Activated CD4-positive, alpha-beta memory T cell treated with anti-CD3 and anti-CD28 coated beads, Interleukin-2, amount 10 ng/mL, durations not matched to agents 7 days and 5 days (primary cell): Measurements from ENCODE around the gene VAMP8. TPM values are rescaled to one million over a fixed set of nuclear protein-coding genes. Genes with fewer than 3 reads are reported as not detected.
"Not testable (repeated sequence)": the region's sequence is repeated elsewhere in the genome, so short reads cannot be mapped to it uniquely, and the experiment has no call there.

Experiments used
- CTCF ChIA-PET: fragments of 350-600 bp; sonication (Branson Sonifier 250); formaldehyde crosslinking; loops from one replicate; lab custom pipeline; 2021; ENCODE audit warnings: antibody characterized with exemption, inconsistent platforms; lab: Charles Lee
- POLR2A ChIA-PET: fragments of 350-600 bp; sonication (Branson Sonifier 250); formaldehyde crosslinking; loops from one replicate; lab custom pipeline; 2021; ENCODE audit warnings: antibody characterized with exemption; lab: Charles Lee
- DNase-seq: peaks from one replicate; pipeline ENCODE4 v3.0.0-alpha.2; 2020
- H3K27ac Mint-ChIP-seq: one replicate; pipeline ENCODE4 v1.8.0; 2021; ENCODE audit warnings: mild to moderate bottlenecking, mixed read lengths
- H3K27me3 Mint-ChIP-seq: one replicate; pipeline ENCODE4 v1.8.0; 2021; ENCODE audit warnings: mixed read lengths
- H3K36me3 Mint-ChIP-seq: one replicate; pipeline ENCODE4 v1.8.0; 2021; ENCODE audit warnings: low read depth, mixed read lengths
- H3K4me1 Mint-ChIP-seq: one replicate; pipeline ENCODE4 v1.8.0; 2021; ENCODE audit warnings: mixed read lengths
- H3K4me3 Mint-ChIP-seq: one replicate; pipeline ENCODE4 v1.8.0; 2021; ENCODE audit warnings: mild to moderate bottlenecking, mixed read lengths
- H3K9me3 Mint-ChIP-seq: one replicate; pipeline ENCODE4 v1.8.0; 2021; ENCODE audit warnings: mixed read lengths
- total RNA-seq, 2 experiments: library from RNA; stranded (reverse); gene quantifications; one replicate each; pipeline ENCODE4 v1.2.3, GENCODE V29; 2021

The VAMP8 gene
- total RNA-seq, 2 experiments from 2014 or later, result 132 to 133 TPM

DNA sequence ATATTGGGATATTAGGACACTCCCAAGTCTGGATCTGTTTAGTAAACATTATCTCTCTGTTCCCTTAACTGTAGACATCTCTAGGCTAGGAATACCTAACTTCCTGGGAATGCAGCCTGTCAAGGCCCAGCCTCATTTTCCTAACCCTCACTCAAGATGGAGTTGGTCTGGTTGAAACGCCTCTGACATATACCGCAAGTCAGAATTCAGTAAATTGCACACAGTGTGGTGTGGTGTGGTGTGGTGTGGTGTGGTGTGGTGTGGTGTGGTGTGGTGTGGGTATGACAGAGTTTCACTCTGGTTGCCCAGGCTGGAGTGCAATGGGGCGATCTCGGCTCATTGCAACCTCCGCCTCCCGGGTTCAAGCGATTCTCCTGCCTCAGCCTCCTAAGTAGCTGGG is 37.4 kb downstream of the VAMP8 start:
- H3K4me3 Mint-ChIP-seq, H3K27me3 Mint-ChIP-seq, CTCF ChIA-PET, H3K27ac Mint-ChIP-seq, H3K9me3 Mint-ChIP-seq, DNase-seq: not testable (repeated sequence)
- H3K36me3 Mint-ChIP-seq, result peaks cover 28% of the 10 kb centered on the region
- POLR2A ChIA-PET, result interaction anchor here (1.5 to 4.4 kb wide), 8 partner anchors 11 to 491 kb away, joined by 3 to 41 read pairs (median 13); partner anchors contain the start of genes MAT2A, POLR1A, PTCD3 and RNF181
- H3K4me1 Mint-ChIP-seq, result peaks cover 52% of the 10 kb centered on the region

DNA sequence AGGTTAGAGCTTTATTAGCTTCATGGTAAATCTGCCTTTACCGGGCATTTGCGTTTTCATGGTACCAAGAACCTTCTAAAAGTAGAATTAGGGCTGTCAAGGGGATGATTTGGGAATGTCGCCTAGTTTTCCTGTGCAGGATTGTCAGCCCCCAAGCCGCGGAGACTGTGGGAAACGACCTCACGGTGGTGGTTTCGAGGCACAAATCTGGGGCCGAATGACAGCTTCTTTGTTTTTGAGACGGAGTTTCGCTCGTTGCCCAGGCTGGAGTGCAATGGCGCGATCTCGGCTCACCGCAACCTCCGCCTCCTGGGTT is 38.0 kb downstream of the VAMP8 start:
- DNase-seq, result no peak
- Mint-ChIP-seq H3K4me3 (peak overlapping the region; percentile 98), H3K27ac (peak overlapping the region; percentile 94), H3K4me1 (peaks cover 48% of the 10 kb centered on the region), H3K9me3 (no peaks in the 10 kb centered on the region), H3K27me3 (no peaks in the 10 kb centered on the region), H3K36me3 (peaks cover 25% of the 10 kb centered on the region)
- ChIA-PET POLR2A (interaction anchor here (1.2 to 4.4 kb wide), 11 partner anchors 12 to 491 kb away, joined by 3 to 41 read pairs (median 9); partner anchors contain the start of genes ELMOD3, MAT2A, POLR1A and PTCD3), CTCF (no interaction called here)

DNA sequence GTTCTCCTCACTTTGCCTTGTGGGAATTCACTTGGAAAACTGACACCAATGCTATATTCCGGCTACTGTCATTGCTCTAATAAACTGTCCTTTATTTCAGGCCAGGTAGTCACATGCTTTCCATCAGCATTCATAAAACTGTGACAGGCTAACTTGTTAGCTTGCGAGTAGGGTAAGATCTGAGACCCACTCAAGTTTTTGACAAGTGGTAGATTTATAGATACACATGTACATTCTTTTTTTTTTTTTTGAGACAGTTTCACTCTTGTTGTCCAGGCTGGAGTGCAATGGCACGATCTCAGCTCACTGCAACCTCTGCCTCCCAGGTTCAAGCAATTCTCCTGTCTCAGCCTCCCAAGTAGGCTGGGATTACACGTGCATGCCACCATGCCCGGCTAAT is 40.3 kb downstream of the VAMP8 start:
- Mint-ChIP-seq H3K4me1 (peaks cover 37% of the 10 kb centered on the region), H3K36me3 (peaks cover 35% of the 10 kb centered on the region), H3K4me3 (peak overlapping the region; percentile 98)
- not testable (repeated sequence) for DNase-seq, H3K27me3 Mint-ChIP-seq, H3K9me3 Mint-ChIP-seq, H3K27ac Mint-ChIP-seq
- ChIA-PET CTCF (interaction anchor here (1.7 to 2.2 kb wide), 2 partner anchors 19 to 20 kb away, joined by 6 to 8 read pairs; no protein-coding TSS in a partner anchor), POLR2A (interaction anchor here (1.2 to 4.4 kb wide), 7 partner anchors 11 to 78 kb away, joined by 3 to 41 read pairs (median 11); partner anchors contain the start of genes GGCX, MAT2A, RNF181 and TMEM150A)

DNA sequence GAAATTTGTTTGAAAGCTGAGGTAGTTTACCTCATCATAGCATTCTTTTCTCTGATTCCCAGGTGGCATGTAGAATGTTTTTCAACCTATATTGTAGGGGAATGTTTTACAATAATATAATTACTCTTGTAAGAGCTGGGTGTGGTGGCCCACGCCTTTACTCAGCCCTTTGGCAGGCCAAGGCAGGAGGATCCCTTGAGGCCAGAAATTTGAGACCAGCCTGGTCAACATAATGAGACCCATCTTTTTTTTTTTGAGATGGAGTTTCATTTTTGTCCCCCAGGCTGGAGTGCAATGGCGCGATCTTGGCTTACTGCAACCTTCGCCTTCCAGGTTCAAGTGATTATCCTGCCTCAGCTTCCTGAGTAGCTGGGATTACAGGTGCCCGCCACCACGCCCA is 42.2 kb downstream of the VAMP8 start:
- Mint-ChIP-seq H3K27ac (no peak overlapping the region), H3K9me3 (no peaks in the 10 kb centered on the region), H3K4me3 (no peak overlapping the region), H3K4me1 (peaks cover 33% of the 10 kb centered on the region), H3K36me3 (peaks cover 52% of the 10 kb centered on the region), H3K27me3 (no peaks in the 10 kb centered on the region)
- no peak for DNase-seq
- CTCF ChIA-PET, result interaction anchor here (0.6 to 4.7 kb wide), 4 partner anchors 9 to 199 kb away, joined by 3 to 36 read pairs (median 4); no protein-coding TSS in a partner anchor
- POLR2A ChIA-PET, result interaction anchor here (0.8 to 1.2 kb wide), 3 partner anchors 14 to 74 kb away, joined by 3 read pairs; no protein-coding TSS in a partner anchor

DNA sequence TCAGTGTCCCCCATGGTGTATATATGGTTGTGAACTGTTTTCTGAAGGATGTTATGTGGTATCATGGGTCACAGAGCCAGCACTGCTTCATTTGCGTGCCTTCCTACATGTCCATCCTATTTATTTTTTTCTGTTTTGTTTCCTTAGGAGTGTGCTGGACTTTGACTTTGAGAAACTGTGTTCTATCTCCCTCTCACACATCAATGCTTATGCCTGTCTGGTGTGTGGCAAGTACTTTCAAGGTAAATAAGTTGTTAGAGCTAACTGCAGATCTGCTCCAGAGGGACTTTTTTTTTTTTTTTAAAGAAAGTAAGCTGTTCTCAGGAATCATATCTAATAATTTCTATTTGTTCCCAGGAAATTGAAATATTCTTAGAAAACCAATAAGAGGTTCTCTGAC is 44.0 kb downstream of the VAMP8 start:
- Mint-ChIP-seq H3K27me3 (no peaks in the 10 kb centered on the region), H3K4me1 (peaks cover 24% of the 10 kb centered on the region), H3K4me3 (no peak overlapping the region), H3K36me3 (peaks cover 67% of the 10 kb centered on the region), H3K9me3 (no peaks in the 10 kb centered on the region), H3K27ac (no peak overlapping the region)
- ChIA-PET POLR2A (interaction anchor here (1.2 kb wide), 1 partner anchor 16 kb away, joined by 4 read pairs; no protein-coding TSS in a partner anchor), CTCF (interaction anchor here (1.8 to 4.7 kb wide), 2 partner anchors 13 to 16 kb away, joined by 4 to 36 read pairs; no protein-coding TSS in a partner anchor)
- no peak for DNase-seq

DNA sequence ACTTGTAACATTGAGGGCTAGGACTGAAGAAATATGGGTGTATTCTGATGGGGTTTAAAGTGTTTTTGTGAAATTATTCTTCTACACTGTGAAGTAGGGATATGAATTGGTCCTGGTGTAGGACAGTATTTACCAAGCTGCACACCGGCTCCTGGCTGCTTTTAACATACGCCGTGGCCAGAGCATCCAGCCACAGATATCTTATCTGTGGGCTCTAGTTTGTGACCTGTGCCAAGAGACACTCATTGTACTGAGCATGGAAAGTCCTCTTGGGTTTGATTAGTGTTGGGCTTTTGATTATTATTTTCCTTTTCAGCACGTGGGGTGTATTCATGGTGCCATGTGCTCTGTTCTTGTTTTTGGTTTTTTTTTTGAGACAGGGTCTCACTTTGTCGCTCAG is 46.6 kb downstream of the VAMP8 start:
- no peaks in the 10 kb centered on the region for H3K27me3 Mint-ChIP-seq
- ChIA-PET CTCF (no interaction called here), POLR2A (no interaction called here)
- no peak overlapping the region for H3K4me3 Mint-ChIP-seq
- peaks cover 17% of the 10 kb centered on the region for H3K4me1 Mint-ChIP-seq
- no peak for DNase-seq
- H3K9me3 Mint-ChIP-seq, result no peaks in the 10 kb centered on the region
- peaks cover 68% of the 10 kb centered on the region for H3K36me3 Mint-ChIP-seq
- H3K27ac Mint-ChIP-seq, result no peak overlapping the region

DNA sequence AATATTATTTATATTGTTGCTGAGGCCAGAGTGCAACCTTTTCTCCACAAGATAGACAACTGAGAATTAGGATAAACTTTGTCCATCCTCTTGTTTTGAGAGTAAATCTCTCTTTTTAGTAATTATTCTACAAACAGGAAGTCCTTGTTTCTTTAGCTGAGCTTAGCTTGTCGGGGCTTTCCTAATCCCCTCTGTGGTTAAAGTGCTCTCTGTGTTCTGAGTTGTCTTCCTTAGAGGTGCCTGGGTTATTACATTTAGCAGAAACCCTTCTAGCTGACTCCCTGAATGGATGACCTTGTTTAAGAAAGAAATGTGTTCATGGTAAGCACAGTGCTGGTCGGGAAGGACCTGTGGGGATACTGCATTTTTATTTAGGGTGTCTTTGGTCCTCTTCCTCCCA is 51.3 kb downstream of the VAMP8 start:
- CTCF ChIA-PET, result interaction anchor here (2.5 kb wide), 1 partner anchor 9 kb away, joined by 15 read pairs; no protein-coding TSS in a partner anchor
- H3K27ac Mint-ChIP-seq, result peak overlapping the region; percentile 59
- H3K36me3 Mint-ChIP-seq, result peaks cover 76% of the 10 kb centered on the region
- no peak overlapping the region for H3K4me3 Mint-ChIP-seq
- no peaks in the 10 kb centered on the region for H3K27me3 Mint-ChIP-seq
- DNase-seq, result no peak
- POLR2A ChIA-PET, result interaction anchor here (1.3 to 2.5 kb wide), 3 partner anchors 9 to 33 kb away, joined by 5 to 16 read pairs (median 7); partner anchors contain the start of genes RNF181 and USP39
- H3K4me1 Mint-ChIP-seq, result peaks cover 14% of the 10 kb centered on the region
- H3K9me3 Mint-ChIP-seq, result no peaks in the 10 kb centered on the region

DNA sequence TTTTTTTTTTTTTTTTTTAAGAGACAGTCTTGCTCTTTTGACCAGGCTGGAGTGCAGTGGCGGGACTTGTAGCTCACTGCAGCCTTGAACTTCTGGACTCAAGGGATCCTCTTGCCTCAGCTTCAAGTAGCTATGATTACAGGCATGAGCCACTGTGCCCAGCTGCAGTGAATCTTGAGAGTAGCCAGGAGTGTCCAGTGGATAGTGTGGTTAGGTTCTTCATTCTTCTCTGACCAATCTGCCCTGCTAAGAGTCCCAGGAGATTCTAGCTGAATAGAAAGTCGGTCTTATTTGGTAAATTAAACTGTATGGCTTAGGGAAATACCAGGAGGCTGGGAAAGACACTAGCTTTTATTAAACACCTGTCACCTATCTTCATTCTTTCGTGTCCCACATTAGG is 53.9 kb downstream of the VAMP8 start:
- ChIA-PET POLR2A (interaction anchor here (1.2 kb wide), 1 partner anchor 15 kb away, joined by 3 read pairs; the partner anchor contains the start of gene USP39), CTCF (interaction anchor here (0.7 to 2.0 kb wide), 3 partner anchors 12 to 330 kb away, joined by 4 to 5 read pairs (median 4); no protein-coding TSS in a partner anchor)
- Mint-ChIP-seq H3K27ac (no peak overlapping the region), H3K9me3 (no peaks in the 10 kb centered on the region), H3K36me3 (peaks cover 70% of the 10 kb centered on the region), H3K4me3 (no peak overlapping the region), H3K4me1 (peaks cover 18% of the 10 kb centered on the region), H3K27me3 (no peaks in the 10 kb centered on the region)
- DNase-seq, result no peak

Other genes starting within 250 kb of the VAMP8 start
- gene TGOLN2, start 249.6 kb upstream of the VAMP8 start, total RNA-seq, result 100 to 1,000 TPM; 129 to 131 TPM
- 10 to 100 TPM; 30.1 to 31.1 TPM for gene RETSAT, start 223.1 kb upstream of the VAMP8 start, total RNA-seq
- 10 to 100 TPM; 19.2 to 19.4 TPM for gene ELMOD3, start 222.8 kb upstream of the VAMP8 start, total RNA-seq
- gene CAPG, start 167.2 kb upstream of the VAMP8 start, total RNA-seq, result 100 to 1,000 TPM; 167 to 177 TPM
- gene SH2D6, start 158.9 kb upstream of the VAMP8 start, total RNA-seq, result 1 to 10 TPM in 1 of 2 experiments, under 1 TPM in 1; 0.43 to 1.5 TPM
- 100 to 1,000 TPM; 196 to 199 TPM for gene MAT2A, start 38.4 kb upstream of the VAMP8 start, total RNA-seq
- gene GGCX, start 16.1 kb upstream of the VAMP8 start, total RNA-seq, result 10 to 100 TPM; 22.5 to 22.8 TPM
- gene VAMP5, start 6.8 kb downstream of the VAMP8 start, total RNA-seq, result 10 to 100 TPM; 89.6 to 91.8 TPM
- 100 to 1,000 TPM; 117 to 121 TPM for gene RNF181, start 18.2 kb downstream of the VAMP8 start, total RNA-seq
- gene TMEM150A, start 25.1 kb downstream of the VAMP8 start, total RNA-seq, result 1 to 10 TPM; 1.3 to 2.0 TPM
- 10 to 100 TPM; 48.8 to 50.9 TPM for gene C2orf68, start 34.5 kb downstream of the VAMP8 start, total RNA-seq
- gene USP39, start 38.6 kb downstream of the VAMP8 start, total RNA-seq, result 10 to 100 TPM; 69.1 to 71.2 TPM
- gene SFTPB, start 90.6 kb downstream of the VAMP8 start, total RNA-seq, result not detected
- 100 to 1,000 TPM; 569 to 599 TPM for gene GNLY, start 116.8 kb downstream of the VAMP8 start, total RNA-seq
- under 1 TPM; 0.55 to 0.78 TPM for gene ATOH8, start 176.4 kb downstream of the VAMP8 start, total RNA-seq